HCT116 (cell line): ENCODE measurements around the gene HS6ST3. TPM values are rescaled to one million over a fixed set of nuclear protein-coding genes. Genes with fewer than 3 reads are reported as not detected.

ENCODE experiments used
- ATAC-seq: fragments of 200-7000 bp; cut with Tn5 transposase; 2 replicates; pipeline ENCODE4 v1.9.1; 2020; ENCODE audit warnings: mild to moderate bottlenecking, moderate library complexity
- BruUV-seq: library from RNA; stranded (reverse); fragments of 400-500 nt; replicated peaks from 2 replicates; lab custom pipeline; 2021; lab: Mats Ljungman, UMichigan
- CTCF ChIA-PET: fragments of 300-600 bp; sonication (Branson Sonifier 250); formaldehyde crosslinking; loops from one replicate; lab custom pipeline; 2021; ENCODE audit warnings: antibody characterized with exemption; lab: Charles Lee
- POLR2A ChIA-PET: fragments of 300-600, 350-600 bp; sonication (Branson Sonifier 250); formaldehyde crosslinking; loops from one replicate; lab custom pipeline; 2021; ENCODE audit warnings: antibody characterized with exemption; lab: Charles Lee
- RAD21 ChIA-PET, 2 experiments: fragments of 300-600 bp; sonication (Branson Sonifier 250); formaldehyde crosslinking; loops; one replicate each; lab custom pipeline; 2023; ENCODE audit warnings: low total read pairs in 2 of 2; ENCODE audit not compliant: uncharacterized antibody in 2 of 2, unreplicated experiment in 2 of 2, low non-redundant PET in 1 of 2; lab: Charles Lee
- DNase-seq: peaks from one replicate; pipeline ENCODE4 v3.0.0-alpha.2; 2010; ENCODE audit warnings: low read depth, low spot score
- H2AFZ ChIP-seq: fragments of 200-600 bp; shearing (Covaris generic), sonication (generic); 2 replicates; pipeline ENCODE4 v1.6.1; 2017; ENCODE audit warnings: low read depth, mixed run types, mixed read lengths, antibody characterized with exemption, low read length; ENCODE audit not compliant: poor library complexity, severe bottlenecking
- H3K27ac ChIP-seq: 2 replicates; pipeline ENCODE4 v1.5.1; 2012; ENCODE audit warnings: low read depth, low read length
- H3K27me3 ChIP-seq: fragments of 200-600 bp; sonication (generic); 2 replicates; pipeline ENCODE4 v1.6.1; 2016; ENCODE audit warnings: mixed run types, low read length, mixed read lengths; ENCODE audit not compliant: insufficient read depth
- H3K36me3 ChIP-seq, 2 experiments: fragments of 200-500 bp in 1 of 2; fragments of 200-600 bp in 1 of 2; sonication (Bioruptor generic) in 1 of 2; sonication (generic) in 1 of 2; 2 replicates each; pipeline versions ENCODE4 v1.5.1 to v1.6.1; 2014 to 2016; ENCODE audit warnings: low read length in 2 of 2, inconsistent platforms in 1 of 2, mixed read lengths in 1 of 2, mixed run types in 1 of 2; ENCODE audit not compliant: insufficient read depth in 2 of 2, control insufficient read depth in 1 of 2
- H3K4me1 ChIP-seq, 2 experiments: fragments of 200-600 bp in 1 of 2; sonication (generic) in 1 of 2; 2 replicates each; pipeline versions ENCODE4 v1.5.1 to v1.6.1; 2012 to 2017; ENCODE audit warnings: low read length in 2 of 2, inconsistent platforms in 1 of 2, mild to moderate bottlenecking in 1 of 2, mixed read lengths in 1 of 2, mixed run types in 1 of 2, moderate library complexity in 1 of 2; ENCODE audit not compliant: insufficient read depth in 2 of 2, control insufficient read depth in 1 of 2
- H3K4me2 ChIP-seq: fragments of 200-600 bp; sonication (generic); 2 replicates; pipeline ENCODE4 v1.6.1; 2017; ENCODE audit warnings: mixed run types, low read length, mixed read lengths
- H3K4me3 ChIP-seq, 2 experiments: fragments of 200-600 bp in 1 of 2; sonication (generic) in 1 of 2; replicated peaks in 1 of 2; 2 replicates each; pipeline ENCODE4 v1.5.1; 2011 to 2016; ENCODE audit warnings: low read length in 2 of 2, control low read depth in 1 of 2, low read depth in 1 of 2, mild to moderate bottlenecking in 1 of 2, mixed read lengths in 1 of 2, mixed run types in 1 of 2
- H3K79me2 ChIP-seq: fragments of 200-600 bp; sonication (generic); 2 replicates; pipeline ENCODE4 v1.6.1; 2017; ENCODE audit warnings: mild to moderate bottlenecking, mixed run types, low read length, moderate library complexity, mixed read lengths; ENCODE audit not compliant: insufficient read depth
- H3K9ac ChIP-seq: fragments of 200-600 bp; sonication (generic); 2 replicates; pipeline ENCODE4 v1.6.1; 2016; ENCODE audit warnings: low read length, mixed read lengths
- H3K9me2 ChIP-seq: fragments of 200-600 bp; sonication (generic), shearing (Covaris generic); 2 replicates; pipeline ENCODE4 v1.6.1; 2017; ENCODE audit warnings: mixed run types, mild to moderate bottlenecking, moderate library complexity; ENCODE audit not compliant: insufficient read depth
- H3K9me3 ChIP-seq, 2 experiments: fragments of 200-500 bp in 1 of 2; fragments of 200-600 bp in 1 of 2; sonication (Bioruptor generic) in 1 of 2; sonication (generic) in 1 of 2; 2 replicates each; pipeline ENCODE4 v1.6.1; 2014 to 2017; ENCODE audit warnings: low read length in 2 of 2, mixed read lengths in 2 of 2, inconsistent platforms in 1 of 2, low read depth in 1 of 2, mild to moderate bottlenecking in 1 of 2, mixed run types in 1 of 2, moderate library complexity in 1 of 2; ENCODE audit not compliant: control insufficient read depth in 1 of 2, insufficient read depth in 1 of 2
- H4K20me1 ChIP-seq: fragments of 200-600 bp; sonication (generic), shearing (Covaris generic); 2 replicates; pipeline ENCODE4 v1.6.1; 2017; ENCODE audit warnings: mixed run types, mild to moderate bottlenecking, moderate library complexity; ENCODE audit not compliant: insufficient read depth
- ATF3 ChIP-seq: IDR thresholded peaks from 2 replicates; pipeline ENCODE4 v1.6.1; 2012
- CEBPB ChIP-seq: IDR thresholded peaks from 2 replicates; pipeline ENCODE4 v1.6.1; 2012; ENCODE audit warnings: low read depth
- EGR1 ChIP-seq: IDR thresholded peaks from 2 replicates; pipeline ENCODE4 v1.6.1; 2012; ENCODE audit warnings: low read depth
- ELF1 ChIP-seq: IDR thresholded peaks from 2 replicates; pipeline ENCODE4 v1.6.1; 2012; ENCODE audit warnings: low read depth, borderline replicate concordance
- EZH2 ChIP-seq: fragments of 200-600 bp; sonication (generic); IDR thresholded peaks from 2 replicates; pipeline ENCODE4 v1.6.1; 2017; ENCODE audit warnings: antibody characterized with exemption, mixed run types
- EZH2phosphoT487 ChIP-seq: fragments of 200-600 bp; IDR thresholded peaks from 2 replicates; pipeline ENCODE4 v1.6.1; 2018; ENCODE audit warnings: antibody characterized with exemption, borderline replicate concordance
- FOSL1 ChIP-seq: IDR thresholded peaks from 2 replicates; pipeline ENCODE4 v1.6.1; 2012; ENCODE audit warnings: low read depth
- POLR2A ChIP-seq: IDR thresholded peaks from 2 replicates; pipeline ENCODE4 v1.7.0; 2011; ENCODE audit warnings: borderline replicate concordance; ENCODE audit not compliant: insufficient read depth, insufficient read length; ENCODE audit errors: extremely low read depth
- POLR2AphosphoS5 ChIP-seq: IDR thresholded peaks from 2 replicates; pipeline ENCODE4 v1.6.1; 2011; ENCODE audit warnings: mild to moderate bottlenecking, low read depth, low read length, moderate library complexity
- RAD21 ChIP-seq: IDR thresholded peaks from 2 replicates; pipeline ENCODE4 v1.6.1; 2012; ENCODE audit warnings: low read depth, mild to moderate bottlenecking
- SIN3A ChIP-seq: IDR thresholded peaks from 2 replicates; pipeline ENCODE4 v1.6.1; 2012; ENCODE audit warnings: low read depth
- SP1 ChIP-seq: IDR thresholded peaks from 2 replicates; pipeline ENCODE4 v1.6.1; 2012; ENCODE audit warnings: low read depth
- SRF ChIP-seq: IDR thresholded peaks from 2 replicates; pipeline ENCODE4 v1.6.1; 2012; ENCODE audit warnings: low read depth
- YY1 ChIP-seq: IDR thresholded peaks from 2 replicates; pipeline ENCODE4 v1.6.1; 2011; ENCODE audit warnings: low read length, low read depth, moderate library complexity, mild to moderate bottlenecking; ENCODE audit not compliant: insufficient replicate concordance; ENCODE audit errors: extremely low read depth
- ZFX ChIP-seq: fragments of 450-650 bp; IDR thresholded peaks from 2 replicates; pipeline ENCODE4 v1.6.1; 2017
- ZNF274 ChIP-seq: fragments of 200-500 bp; sonication (Bioruptor generic); IDR thresholded peaks from 2 replicates; pipeline ENCODE4 v1.6.1; 2014; ENCODE audit warnings: mild to moderate bottlenecking, low read depth, low read length, inconsistent platforms
- intact Hi-C: fragments of 100-400 bp; cut with micrococcal nuclease; formaldehyde crosslinking; loops from 2 replicates; pipeline ENCODE4 v1.10.0; 2022
- total RNA-seq: library from RNA; stranded (reverse); gene quantifications from one replicate; pipeline ENCODE4 v1.2.1, GENCODE V29; 2021; ENCODE audit not compliant: unreplicated experiment
- TF ChIP-seq, protein P1 (sequence below): IDR thresholded peaks from 2 replicates; pipeline ENCODE4 v1.6.1; 2012
- TF ChIP-seq, protein P2 (sequence below): IDR thresholded peaks from 2 replicates; pipeline ENCODE4 v1.6.1; 2011; ENCODE audit warnings: mild to moderate bottlenecking, low read length, moderate library complexity; ENCODE audit not compliant: insufficient replicate concordance; ENCODE audit errors: extremely low read depth
- TF ChIP-seq, protein P3 (sequence below), 3 experiments: fragments of 200-600 bp in 1 of 3; sonication (generic) in 1 of 3; IDR thresholded peaks in 2 of 3; conservative IDR thresholded peaks in 1 of 3; 2 replicates each; pipeline ENCODE4 v1.5.1; 2012 to 2017; ENCODE audit warnings: low read depth in 2 of 3, low read length in 2 of 3, antibody characterized with exemption in 1 of 3, borderline replicate concordance in 1 of 3, control low read depth in 1 of 3, mild to moderate bottlenecking in 1 of 3, mixed read lengths in 1 of 3, mixed run types in 1 of 3, moderate library complexity in 1 of 3; ENCODE audit not compliant: insufficient read depth in 1 of 3

HS6ST3 gene
- total RNA-seq, 1 experiment from 2014 or later: 0.10 TPM

- TF ChIP-seq SP1 (no peak), SIN3A (no peak), EZH2 (no peak), FOSL1 (no peak), POLR2A (no peak), ATF3 (no peak), POLR2AphosphoS5 (no peak), RAD21 (no peak), EZH2phosphoT487 (no peak), EGR1 (no peak), CEBPB (no peak), ZFX (no peak), ZNF274 (no peak), YY1 (no peak), SRF (no peak), ELF1 (no peak)
- TF ChIP-seq, protein P1, sequence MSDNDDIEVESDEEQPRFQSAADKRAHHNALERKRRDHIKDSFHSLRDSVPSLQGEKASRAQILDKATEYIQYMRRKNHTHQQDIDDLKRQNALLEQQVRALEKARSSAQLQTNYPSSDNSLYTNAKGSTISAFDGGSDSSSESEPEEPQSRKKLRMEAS: no peak
- TF ChIP-seq, protein P2, sequence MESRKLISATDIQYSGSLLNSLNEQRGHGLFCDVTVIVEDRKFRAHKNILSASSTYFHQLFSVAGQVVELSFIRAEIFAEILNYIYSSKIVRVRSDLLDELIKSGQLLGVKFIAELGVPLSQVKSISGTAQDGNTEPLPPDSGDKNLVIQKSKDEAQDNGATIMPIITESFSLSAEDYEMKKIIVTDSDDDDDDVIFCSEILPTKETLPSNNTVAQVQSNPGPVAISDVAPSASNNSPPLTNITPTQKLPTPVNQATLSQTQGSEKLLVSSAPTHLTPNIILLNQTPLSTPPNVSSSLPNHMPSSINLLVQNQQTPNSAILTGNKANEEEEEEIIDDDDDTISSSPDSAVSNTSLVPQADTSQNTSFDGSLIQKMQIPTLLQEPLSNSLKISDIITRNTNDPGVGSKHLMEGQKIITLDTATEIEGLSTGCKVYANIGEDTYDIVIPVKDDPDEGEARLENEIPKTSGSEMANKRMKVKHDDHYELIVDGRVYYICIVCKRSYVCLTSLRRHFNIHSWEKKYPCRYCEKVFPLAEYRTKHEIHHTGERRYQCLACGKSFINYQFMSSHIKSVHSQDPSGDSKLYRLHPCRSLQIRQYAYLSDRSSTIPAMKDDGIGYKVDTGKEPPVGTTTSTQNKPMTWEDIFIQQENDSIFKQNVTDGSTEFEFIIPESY: no peak
- TF ChIP-seq, protein P3, sequence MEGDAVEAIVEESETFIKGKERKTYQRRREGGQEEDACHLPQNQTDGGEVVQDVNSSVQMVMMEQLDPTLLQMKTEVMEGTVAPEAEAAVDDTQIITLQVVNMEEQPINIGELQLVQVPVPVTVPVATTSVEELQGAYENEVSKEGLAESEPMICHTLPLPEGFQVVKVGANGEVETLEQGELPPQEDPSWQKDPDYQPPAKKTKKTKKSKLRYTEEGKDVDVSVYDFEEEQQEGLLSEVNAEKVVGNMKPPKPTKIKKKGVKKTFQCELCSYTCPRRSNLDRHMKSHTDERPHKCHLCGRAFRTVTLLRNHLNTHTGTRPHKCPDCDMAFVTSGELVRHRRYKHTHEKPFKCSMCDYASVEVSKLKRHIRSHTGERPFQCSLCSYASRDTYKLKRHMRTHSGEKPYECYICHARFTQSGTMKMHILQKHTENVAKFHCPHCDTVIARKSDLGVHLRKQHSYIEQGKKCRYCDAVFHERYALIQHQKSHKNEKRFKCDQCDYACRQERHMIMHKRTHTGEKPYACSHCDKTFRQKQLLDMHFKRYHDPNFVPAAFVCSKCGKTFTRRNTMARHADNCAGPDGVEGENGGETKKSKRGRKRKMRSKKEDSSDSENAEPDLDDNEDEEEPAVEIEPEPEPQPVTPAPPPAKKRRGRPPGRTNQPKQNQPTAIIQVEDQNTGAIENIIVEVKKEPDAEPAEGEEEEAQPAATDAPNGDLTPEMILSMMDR (IDR thresholded peaks at IDR 0.05 in 2 of 3, conservative IDR thresholded peaks at IDR 0.05 in 1 of 3; ENCODE audit: borderline replicate concordance in 1 of 3, insufficient read depth in 1 of 3, low read depth in 2 of 3, low read length in 2 of 3): no peak
- TF ChIP-seq, all 23 proteins: peak for 0
- ChIA-PET RAD21 (no interaction called here), CTCF (no interaction called here), POLR2A (no interaction called here)
- BruUV-seq: no TSS peak
- H3K9ac ChIP-seq: no peak overlapping the region
- H3K9me3 ChIP-seq: no peaks in the 10 kb centered on the region
- no peak overlapping the region for H3K27ac ChIP-seq
- intact Hi-C loops: no loop called here
- DNase-seq (no peak), ATAC-seq (no peak)
- H3K4me2 ChIP-seq: no peak overlapping the region
- peaks cover 17% of the 10 kb centered on the region; the same call in 1 of the 2 replicates for H3K27me3 ChIP-seq
- H3K9me2 ChIP-seq: no peaks in the 10 kb centered on the region
- H3K79me2 ChIP-seq: no peaks in the 10 kb centered on the region
- no peaks in the 10 kb centered on the region for H3K4me1 ChIP-seq
- H2AFZ ChIP-seq: no peak overlapping the region
- no peaks in the 10 kb centered on the region for H4K20me1 ChIP-seq
- no peak overlapping the region for H3K4me3 ChIP-seq
- H3K36me3 ChIP-seq: no peaks in the 10 kb centered on the region
Measured at GRCh38 chr13:96851856-96852445, 762.0 kb downstream of the HS6ST3 start.
